H1 (cell line): ENCODE data around the gene KRAS. TPM values are rescaled to one million over a fixed set of nuclear protein-coding genes. Genes with fewer than 3 reads are reported as not detected.

Experiments used
- CHD7 ChIP-seq: fragments of 300-600 bp; sonication (generic); IDR thresholded peaks from 2 replicates; pipeline ENCODE4 v1.7.1; 2012; ENCODE audit warnings: low read length, moderate library complexity, mild to moderate bottlenecking, inconsistent platforms; ENCODE audit not compliant: insufficient replicate concordance
- CREB1 ChIP-seq: IDR thresholded peaks from 2 replicates; pipeline ENCODE4 v1.6.1; 2012; ENCODE audit warnings: inconsistent platforms
- NRF1 ChIP-seq: IDR thresholded peaks from 2 replicates; pipeline ENCODE4 v1.6.1; 2011; ENCODE audit warnings: mild to moderate bottlenecking, low read depth, low read length, improper control_type of control experiment
- USF2 ChIP-seq: IDR thresholded peaks from 2 replicates; pipeline ENCODE4 v1.6.1; 2011; ENCODE audit warnings: low read length, improper control_type of control experiment
- polyA plus RNA-seq, 7 experiments: library from polyadenylated mRNA; depleted of rRNA in 3 of 7; stranded (reverse) in 5 of 7; unstranded in 2 of 7; fragments of >200 nt in 5 of 7; fragments of 200-250 nt in 2 of 7; gene quantifications; 1 replicate in 5 of 7; 2 replicates in 1 of 7; 4 replicates in 1 of 7; pipeline versions ENCODE4 v1.2.1 to v1.2.3, GENCODE V29; 2011 to 2013; ENCODE audit warnings: missing spikeins in 2 of 7, mixed read lengths in 2 of 7
- total RNA-seq: library from RNA; stranded (reverse); fragmentation: NEBNext Ultra II Directional; extraction: Animal tissue kit (Norgen Biotek cat#: 25700); gene quantifications from 2 replicates; pipeline ENCODE4 v1.2.1, GENCODE V29; 2021

The KRAS gene
- total and polyA plus RNA-seq, 2 of the 8 experiments (the other 6 are each of a cell fraction or from before 2014, with no cell fraction given) = 24.8 to 64.6 TPM

GRCh38 chr12:25266497-25266896, 15.8 kb upstream of the KRAS start (continued):
- TF ChIP-seq CHD7 (no peak), CREB1 (no peak), USF2 (no peak), NRF1 (no peak)
